ENCODE results near the gene TEKTIP1.
A peak's percentile ranks its signal among the peaks of the same experiment; 100 is the strongest.
"Not testable (repeated sequence)": the region's sequence is repeated elsewhere in the genome, so short reads cannot be mapped to it uniquely, and the experiment has no call there.

TEKTIP1 gene

GRCh38 chr19:3549816-3550215 lies 10.8 kb downstream of the TEKTIP1 start:
- intact Hi-C loops (cut with DNase I): loop anchor here (5.0 kb wide), 1 partner anchor 67 kb away; no protein-coding TSS in a partner anchor
- no peak for DNase-seq

GRCh38 chr19:3550947-3551791 lies 12.2 kb downstream of the TEKTIP1 start:
- DNase-seq: no peak
- intact Hi-C loops (cut with DNase I): no loop called here

- intact Hi-C loops (cut with DNase I): no loop called here
- no peak for DNase-seq
These were observed 12.8 kb downstream of the TEKTIP1 start for GRCh38 chr19:3551792-3552095.

- intact Hi-C loops (cut with DNase I): no loop called here
- DNase-seq: no peak
These were observed 15.5 kb downstream of the TEKTIP1 start for GRCh38 chr19:3554254-3555083.

GRCh38 chr19:3555653-3556422 lies 16.9 kb downstream of the TEKTIP1 start:
- intact Hi-C loops (cut with DNase I): no loop called here
- no peak for DNase-seq

- intact Hi-C loops (cut with DNase I): no loop called here
- no peak for DNase-seq
These were observed 17.5 kb downstream of the TEKTIP1 start for GRCh38 chr19:3556423-3556977.

GRCh38 chr19:3556978-3557460 lies 18.0 kb downstream of the TEKTIP1 start:
- DNase-seq: peak in 11 of 42 donors; percentile 27 to 69 (median 49)

GRCh38 chr19:3557461-3558248 lies 18.7 kb downstream of the TEKTIP1 start, which contains the start of gene MFSD12:
MFSD12 (minus strand) TSS chr19:3557586; CDS start chr19:3557403, 183 bp downstream.
- peak; percentile 83 to 98 (median 95) for DNase-seq
- intact Hi-C loops (cut with DNase I): no loop called here

More at GRCh38 chr19:3556978-3557460, 18.0 kb downstream of the TEKTIP1 start:
- intact Hi-C loops (cut with DNase I): no loop called here

GRCh38 chr19:3563709-3564524 lies 24.9 kb downstream of the TEKTIP1 start:
- intact Hi-C loops (cut with DNase I): no loop called here
- DNase-seq: no peak

- no peak for DNase-seq
- intact Hi-C loops (cut with DNase I): no loop called here
These were observed 26.2 kb downstream of the TEKTIP1 start for GRCh38 chr19:3565139-3565538.

GRCh38 chr19:3570042-3570441 lies 31.1 kb downstream of the TEKTIP1 start:
- DNase-seq; intact Hi-C loops (cut with DNase I): not testable (repeated sequence)

GRCh38 chr19:3570606-3571011 lies 31.6 kb downstream of the TEKTIP1 start:
- DNase-seq: peak in 41 of 42 donors; percentile 30 to 85 (median 65)
- intact Hi-C loops (cut with DNase I): no loop called here

- DNase-seq: peak; percentile 99 to 100 (median 100)
- intact Hi-C loops (cut with DNase I): no loop called here
These were observed 33.3 kb downstream of the TEKTIP1 start for GRCh38 chr19:3572132-3572854.

GRCh38 chr19:3572855-3573161 lies 33.8 kb downstream of the TEKTIP1 start, which contains the start of gene HMG20B:
HMG20B (plus strand) TSS chr19:3572944; CDS start chr19:3573310, 366 bp downstream.
- intact Hi-C loops (cut with DNase I): no loop called here
- DNase-seq: no peak

GRCh38 chr19:3573162-3573857 lies 34.3 kb downstream of the TEKTIP1 start:
- DNase-seq: peak in 2 of 42 donors; percentile 42 to 52
- intact Hi-C loops (cut with DNase I): no loop called here

All from head of caudate nucleus (tissue), 42 donors.